ENCODE results near the gene BHLHE23. TPM values are rescaled to one million over a fixed set of nuclear protein-coding genes. Genes with fewer than 3 reads are reported as not detected.

BHLHE23 gene
- total RNA-seq, 1 donor from 2014 or later = not detected

DNA sequence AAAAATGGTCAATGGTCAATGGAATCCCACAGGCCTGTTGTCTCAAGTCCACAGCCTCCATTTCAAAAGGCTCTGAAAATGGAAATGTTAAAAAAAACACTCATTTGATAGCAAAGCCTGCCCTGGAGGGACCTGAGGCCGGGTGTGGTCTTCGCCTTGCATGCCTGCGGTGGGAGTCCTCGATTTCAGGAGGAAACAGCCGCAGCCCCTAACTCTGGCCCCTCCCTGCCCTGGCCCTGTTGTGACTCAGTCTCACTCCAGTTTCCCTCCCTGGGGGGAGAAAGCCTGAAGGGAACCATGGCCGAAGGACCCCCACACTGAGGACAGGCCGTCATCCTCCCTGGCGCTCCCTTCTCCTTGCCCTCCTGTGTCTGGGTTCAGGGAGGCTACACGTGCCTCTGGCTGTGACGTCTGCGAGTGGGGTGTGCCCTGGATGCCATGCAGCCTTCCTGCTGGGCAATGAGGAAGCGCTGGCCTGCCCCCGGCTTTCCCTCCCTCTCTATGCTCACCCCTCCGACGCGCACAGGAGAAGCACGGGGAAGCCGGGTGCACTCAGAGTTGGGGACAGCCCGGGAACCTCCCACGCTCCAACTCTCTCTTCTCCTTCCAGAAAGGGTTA lies 9.2 kb downstream of the BHLHE23 start:
- H3K27ac Mint-ChIP-seq (ENCODE audit: unreplicated experiment) = no peak overlapping the region
- H3K4me1 Mint-ChIP-seq = no peaks in the 10 kb centered on the region
- no peak overlapping the region for H3K4me3 Mint-ChIP-seq
- TF ChIP-seq, protein P1, sequence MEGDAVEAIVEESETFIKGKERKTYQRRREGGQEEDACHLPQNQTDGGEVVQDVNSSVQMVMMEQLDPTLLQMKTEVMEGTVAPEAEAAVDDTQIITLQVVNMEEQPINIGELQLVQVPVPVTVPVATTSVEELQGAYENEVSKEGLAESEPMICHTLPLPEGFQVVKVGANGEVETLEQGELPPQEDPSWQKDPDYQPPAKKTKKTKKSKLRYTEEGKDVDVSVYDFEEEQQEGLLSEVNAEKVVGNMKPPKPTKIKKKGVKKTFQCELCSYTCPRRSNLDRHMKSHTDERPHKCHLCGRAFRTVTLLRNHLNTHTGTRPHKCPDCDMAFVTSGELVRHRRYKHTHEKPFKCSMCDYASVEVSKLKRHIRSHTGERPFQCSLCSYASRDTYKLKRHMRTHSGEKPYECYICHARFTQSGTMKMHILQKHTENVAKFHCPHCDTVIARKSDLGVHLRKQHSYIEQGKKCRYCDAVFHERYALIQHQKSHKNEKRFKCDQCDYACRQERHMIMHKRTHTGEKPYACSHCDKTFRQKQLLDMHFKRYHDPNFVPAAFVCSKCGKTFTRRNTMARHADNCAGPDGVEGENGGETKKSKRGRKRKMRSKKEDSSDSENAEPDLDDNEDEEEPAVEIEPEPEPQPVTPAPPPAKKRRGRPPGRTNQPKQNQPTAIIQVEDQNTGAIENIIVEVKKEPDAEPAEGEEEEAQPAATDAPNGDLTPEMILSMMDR (conservative IDR thresholded peaks at IDR 0.05) = no peak
- H3K27me3 Mint-ChIP-seq (ENCODE audit: low read depth) = peaks cover 61% of the 10 kb centered on the region
- H3K9me3 Mint-ChIP-seq = no peaks in the 10 kb centered on the region
- DNase-seq (ENCODE audit: low read depth, low spot score) = no peak
- H3K36me3 Mint-ChIP-seq (ENCODE audit: low read depth) = no peaks in the 10 kb centered on the region

DNA sequence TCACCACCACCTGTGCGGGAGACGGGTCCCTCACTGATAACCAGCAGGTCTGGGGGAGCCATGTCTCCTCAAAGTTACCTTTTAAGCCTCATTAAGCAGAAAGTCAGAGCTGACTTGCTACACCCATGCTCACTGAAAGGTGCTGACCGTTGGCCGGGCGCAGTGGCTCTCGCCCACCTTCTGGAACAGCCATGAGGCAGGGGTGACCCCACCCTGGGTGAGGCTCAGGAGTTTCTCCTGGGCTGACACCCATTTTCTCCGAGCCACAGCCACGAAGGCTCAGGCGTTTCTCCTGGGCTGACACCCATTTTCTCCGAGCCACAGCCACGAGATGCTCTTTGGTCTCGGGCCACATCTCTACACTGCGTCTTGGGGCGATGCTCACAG lies 10.2 kb downstream of the BHLHE23 start:
- H3K9me3 Mint-ChIP-seq = no peaks in the 10 kb centered on the region
- TF ChIP-seq, protein P1 (conservative IDR thresholded peaks at IDR 0.05) = no peak
- DNase-seq (ENCODE audit: low read depth, low spot score) = no peak
- H3K4me1 Mint-ChIP-seq = no peaks in the 10 kb centered on the region
- H3K27me3 Mint-ChIP-seq (ENCODE audit: low read depth) = peaks cover 52% of the 10 kb centered on the region
- no peak overlapping the region for H3K4me3 Mint-ChIP-seq
- no peak overlapping the region for H3K27ac Mint-ChIP-seq (ENCODE audit: unreplicated experiment)
- H3K36me3 Mint-ChIP-seq (ENCODE audit: low read depth) = no peaks in the 10 kb centered on the region

DNA sequence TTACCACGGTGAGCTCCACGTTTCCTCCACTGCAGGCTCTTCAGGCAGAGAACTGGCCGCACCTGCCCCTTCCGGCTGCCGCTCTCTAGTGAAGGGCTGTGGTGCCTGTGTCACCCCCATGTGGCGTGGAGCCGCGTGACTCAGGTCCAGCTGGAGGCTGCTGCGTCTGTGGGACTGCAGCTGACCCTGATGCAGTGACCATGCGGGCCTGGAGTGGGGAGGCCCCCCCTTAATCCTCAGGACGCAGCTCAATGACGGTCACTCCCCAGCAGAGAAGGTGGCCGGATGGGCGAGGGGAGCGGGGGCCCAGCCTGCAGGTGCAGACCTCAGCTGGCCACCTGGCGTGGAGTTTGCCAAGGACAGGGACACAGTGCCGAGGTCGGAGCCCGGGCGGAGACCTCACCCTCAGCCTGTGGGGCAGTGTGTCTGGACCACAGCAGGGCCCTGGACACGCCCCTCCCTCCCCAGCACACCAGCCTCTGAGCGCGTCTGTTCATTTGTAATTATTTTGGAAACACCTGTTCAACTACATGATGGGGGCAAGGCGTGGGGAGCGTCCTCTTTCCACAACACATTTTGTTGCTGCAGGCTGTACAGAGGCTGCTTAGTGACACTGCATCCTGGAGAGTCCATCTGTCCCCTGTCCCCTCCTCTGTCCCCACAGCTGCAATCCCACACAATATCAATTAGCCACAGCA lies 10.7 kb downstream of the BHLHE23 start:
- H3K36me3 Mint-ChIP-seq (ENCODE audit: low read depth) = no peaks in the 10 kb centered on the region
- no peak overlapping the region for H3K4me3 Mint-ChIP-seq
- H3K27me3 Mint-ChIP-seq (ENCODE audit: low read depth) = peaks cover 51% of the 10 kb centered on the region
- no peaks in the 10 kb centered on the region for H3K9me3 Mint-ChIP-seq
- TF ChIP-seq, protein P1 (conservative IDR thresholded peaks at IDR 0.05) = no peak
- no peak for DNase-seq (ENCODE audit: low read depth, low spot score)
- H3K4me1 Mint-ChIP-seq = no peaks in the 10 kb centered on the region
- H3K27ac Mint-ChIP-seq (ENCODE audit: unreplicated experiment) = no peak overlapping the region

DNA sequence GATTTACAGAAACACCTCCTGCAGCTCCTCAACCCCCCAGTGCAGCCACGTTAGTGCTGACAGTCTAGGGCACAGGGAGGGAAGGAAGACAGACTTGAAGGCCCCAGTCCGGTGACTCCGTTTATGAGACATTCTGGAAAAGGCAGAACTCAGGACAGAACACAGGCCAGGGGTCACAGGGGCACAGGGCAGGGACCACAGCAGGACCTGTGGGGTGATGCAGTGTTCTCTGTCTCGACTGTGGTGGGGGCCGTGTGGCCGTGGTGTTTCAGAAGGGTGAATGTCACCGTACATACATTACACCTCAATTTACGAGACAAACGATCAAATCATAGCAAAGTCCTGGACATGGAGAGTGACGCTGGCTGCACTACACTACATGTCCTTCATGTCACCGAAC lies 11.3 kb downstream of the BHLHE23 start:
- no peaks in the 10 kb centered on the region for H3K4me1 Mint-ChIP-seq
- no peak for DNase-seq (ENCODE audit: low read depth, low spot score)
- no peaks in the 10 kb centered on the region for H3K9me3 Mint-ChIP-seq
- TF ChIP-seq, protein P1 (conservative IDR thresholded peaks at IDR 0.05) = no peak
- no peaks in the 10 kb centered on the region for H3K36me3 Mint-ChIP-seq (ENCODE audit: low read depth)
- H3K4me3 Mint-ChIP-seq = no peak overlapping the region
- no peak overlapping the region for H3K27ac Mint-ChIP-seq (ENCODE audit: unreplicated experiment)
- H3K27me3 Mint-ChIP-seq (ENCODE audit: low read depth) = peaks cover 49% of the 10 kb centered on the region

DNA sequence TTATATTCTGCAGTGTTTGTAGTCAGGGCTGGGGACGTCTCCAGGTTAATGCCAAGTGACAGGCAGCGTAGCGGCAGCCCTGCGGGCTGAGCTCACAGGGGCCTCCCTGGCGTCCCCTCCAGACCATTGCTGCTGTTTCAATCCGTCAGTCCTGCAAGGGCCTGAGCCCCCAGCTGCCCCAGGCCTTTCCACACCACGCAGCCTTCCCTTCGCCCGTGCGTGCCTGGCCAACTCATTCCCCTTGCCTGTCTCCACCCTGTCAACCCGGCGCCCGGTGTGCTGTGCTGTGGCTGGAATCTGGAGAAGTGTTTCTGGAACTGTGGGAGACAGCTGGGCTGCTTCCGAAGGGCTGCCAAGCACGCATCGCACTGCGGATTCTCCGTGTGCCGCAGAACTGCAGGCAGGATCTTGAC lies 11.9 kb downstream of the BHLHE23 start:
- TF ChIP-seq, protein P1 (conservative IDR thresholded peaks at IDR 0.05) = no peak
- DNase-seq (ENCODE audit: low read depth, low spot score) = no peak

More for the DNA sequence above, 11.9 kb downstream of the BHLHE23 start:
- no peaks in the 10 kb centered on the region for H3K9me3 Mint-ChIP-seq
- no peaks in the 10 kb centered on the region for H3K36me3 Mint-ChIP-seq (ENCODE audit: low read depth)
- H3K27me3 Mint-ChIP-seq (ENCODE audit: low read depth) = peaks cover 43% of the 10 kb centered on the region
- H3K4me3 Mint-ChIP-seq = no peak overlapping the region
- H3K4me1 Mint-ChIP-seq = no peaks in the 10 kb centered on the region
- H3K27ac Mint-ChIP-seq (ENCODE audit: unreplicated experiment) = no peak overlapping the region

All from neural crest cell (in vitro differentiated cells).